DMS79 (cell line): Measurements from ENCODE around the gene TPPP3.
A peak's percentile ranks its signal among the peaks of the same experiment; 100 is the strongest.

Source experiments
- DNase-seq: peaks from one replicate; lab custom pipeline; 2025; lab: John Stamatoyannopoulos, UW

TPPP3 gene

GRCh38 chr16:67342616-67343015 is 50.7 kb downstream of the TPPP3 start:
- peak; percentile 25 for DNase-seq

DNA sequence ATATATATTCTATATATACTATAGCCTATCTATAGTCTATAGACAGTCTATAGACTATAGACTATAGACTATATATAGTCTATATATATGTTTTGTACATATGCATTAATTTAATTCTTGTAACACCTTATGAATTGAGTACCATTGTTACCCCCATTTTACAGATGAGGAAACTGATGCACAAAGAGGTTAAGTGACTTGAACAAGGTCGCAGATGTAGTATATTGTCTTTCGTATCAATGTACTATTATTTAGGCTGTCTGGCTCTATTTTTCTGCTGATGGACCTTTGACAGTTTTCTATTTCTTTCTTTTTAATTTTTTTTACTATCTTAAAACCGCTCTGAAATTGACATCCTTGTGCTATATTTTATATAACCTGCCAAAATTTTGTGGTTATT is 52.0 kb downstream of the TPPP3 start:
- DNase-seq: no peak
